Stomach (tissue), 9 donors: Measurements from ENCODE around the gene C16orf92. TPM values are rescaled to one million over a fixed set of nuclear protein-coding genes. Genes with fewer than 3 reads are reported as not detected.

Source experiments
- DNase-seq, 2 donors: peaks; one replicate each; pipeline versions ENCODE4 v3.0.0 to v3.0.0-alpha.2; 2013 to 2019
- H3K27ac ChIP-seq, 5 donors: fragments of 200-600 bp in 4 of 5; sonication (generic) in 4 of 5; one replicate each; pipeline ENCODE4 v1.5.1; 2013 to 2019; ENCODE audit warnings: mild to moderate bottlenecking in 1 of 5, moderate library complexity in 1 of 5
- H3K27me3 ChIP-seq, 3 donors: fragments of 200-600 bp; sonication (generic); one replicate each; pipeline ENCODE4 v1.5.1; 2017 to 2019; ENCODE audit warnings: mixed run types in 1 of 3
- H3K36me3 ChIP-seq, 4 donors: fragments of 200-600 bp; sonication (generic); 1 replicate in 3 of 4; 2 replicates in 1 of 4; pipeline ENCODE4 v1.5.1; 2016 to 2019
- H3K4me1 ChIP-seq, 4 donors: fragments of 200-600 bp; sonication (generic); one replicate each; pipeline ENCODE4 v1.5.1; 2016 to 2019
- H3K4me3 ChIP-seq, 4 donors: fragments of 200-600 bp; sonication (generic) in 3 of 4; one replicate each; pipeline ENCODE4 v1.5.1; 2016 to 2019; ENCODE audit warnings: mild to moderate bottlenecking in 1 of 4
- H3K9me3 ChIP-seq, 4 donors: fragments of 200-600 bp; sonication (generic); one replicate each; pipeline ENCODE4 v1.5.1; 2016 to 2019
- CTCF ChIP-seq, 7 experiments: fragments of 450-650 bp in 4 of 7; fragments of 200-600 bp in 3 of 7; sonication (generic) in 3 of 7; IDR thresholded peaks; one replicate each; pipeline ENCODE4 v1.5.1; 2016 to 2019; ENCODE audit warnings: antibody characterized with exemption in 7 of 7, control low read depth in 2 of 7, mild to moderate bottlenecking in 1 of 7
- EP300 ChIP-seq: sonication (generic); formaldehyde crosslinking; IDR thresholded peaks from one replicate; pipeline ENCODE4 v1.6.1; 2017; ENCODE audit warnings: antibody characterized with exemption
- POLR2A ChIP-seq, 4 donors: fragments of 450-650 bp; IDR thresholded peaks; one replicate each; pipeline ENCODE4 v1.6.1; 2016; ENCODE audit warnings: antibody characterized with exemption in 4 of 4, control low read depth in 2 of 4, mild to moderate bottlenecking in 1 of 4, moderate library complexity in 1 of 4
- POLR2AphosphoS5 ChIP-seq, 3 donors: sonication (generic); formaldehyde crosslinking; IDR thresholded peaks; one replicate each; pipeline ENCODE4 v1.6.1; 2016; ENCODE audit warnings: antibody characterized with exemption in 3 of 3
- WGBS, 5 donors: extraction: QIAGEN DNeasy Blood & Tissue Kit in 3 of 5; methylation state at CpG; one replicate each; pipeline versions ENCODE4 v1.1.5 to v1.1.7; 2013 to 2018; 5-methylcytosine and 5-hydroxymethylcytosine counted together
- intact Hi-C: fragments of 100-400 bp; cut with DNase I; formaldehyde crosslinking; loops from one replicate; pipeline ENCODE4 v1.15.1; 2023; ENCODE audit warnings: low total_unique reads
- polyA plus RNA-seq, 3 donors: library from polyadenylated mRNA; stranded (reverse); fragments of 200-250 nt; gene quantifications; one replicate each; pipeline ENCODE4 v1.2.3, GENCODE V29; 2013
- total RNA-seq, 5 donors: library from RNA; depleted of rRNA; stranded (reverse); fragments of >200 nt; gene quantifications; one replicate each; pipeline versions ENCODE4 v1.1.0 to v1.2.3, GENCODE V29; 2014 to 2016
- donor health status: healthy with polysubstance abuse.
- donor health status: Bipolar disorder and iron deficiency.
- donor health status: healthy.

The C16orf92 gene
- total and polyA plus RNA-seq, 8 donors: not detected

DNA sequence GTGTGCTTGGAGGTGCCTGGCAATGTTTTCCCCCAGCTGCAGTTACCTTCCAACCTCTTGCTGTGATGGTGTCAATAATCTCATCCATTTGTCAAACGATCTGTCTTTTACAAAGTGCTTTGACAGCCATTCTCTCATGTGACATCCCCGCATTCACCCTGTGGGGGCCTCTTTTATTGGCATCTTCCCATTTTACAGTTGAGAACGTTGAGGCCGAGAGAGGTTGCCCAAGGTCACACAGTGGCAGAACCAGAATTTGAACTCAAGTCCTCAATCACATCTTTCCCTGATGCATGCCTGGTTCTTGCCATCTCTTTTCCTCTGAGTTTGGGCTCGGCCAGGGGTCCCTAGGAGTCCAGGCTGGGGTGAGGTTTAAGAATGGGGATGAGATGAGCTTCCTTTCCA lies 47.9 kb upstream of the C16orf92 start:
- H3K36me3 ChIP-seq: peaks cover 27 to 51% (median 50%) of the 10 kb centered on the region in 4 donors
- no peak for TF ChIP-seq POLR2AphosphoS5 (IDR thresholded peaks at IDR 0.05)
- TF ChIP-seq CTCF (IDR thresholded peaks at IDR 0.05): no peak
- TF ChIP-seq POLR2A (IDR thresholded peaks at IDR 0.05): no peak
- TF ChIP-seq EP300: no peak
- peaks cover 25 to 45% (median 40%) of the 10 kb centered on the region in 4 donors for H3K4me1 ChIP-seq
- peak overlapping the region in 4 of 5 donors; percentile 90 to 94 (median 94) for H3K27ac ChIP-seq
- DNase-seq: no peak
- 55 to 63% (median 59%) methylated on average over 5 of the region's 5 CpGs for WGBS, 5 donors
- peak overlapping the region; percentile 82 to 98 (median 83) for H3K4me3 ChIP-seq
- no peaks in the 10 kb centered on the region for H3K9me3 ChIP-seq
- H3K27me3 ChIP-seq: no peaks in the 10 kb centered on the region
- intact Hi-C loops: no loop called here

- 9 to 18% (median 14%) methylated on average over 6 of the region's 6 CpGs for WGBS, 5 donors
- H3K4me3 ChIP-seq: peak overlapping the region; percentile 82 to 98 (median 83)
- H3K27me3 ChIP-seq: no peaks in the 10 kb centered on the region
- H3K27ac ChIP-seq: peak overlapping the region in 4 of 5 donors; percentile 90 to 94 (median 94)
- no peak for DNase-seq
- H3K9me3 ChIP-seq: no peaks in the 10 kb centered on the region
- no peak for TF ChIP-seq POLR2AphosphoS5 (IDR thresholded peaks at IDR 0.05)
- no peak for TF ChIP-seq POLR2A (IDR thresholded peaks at IDR 0.05)
- no peak for TF ChIP-seq CTCF (IDR thresholded peaks at IDR 0.05)
- TF ChIP-seq EP300: no peak
- peaks cover 33 to 51% (median 50%) of the 10 kb centered on the region in 4 donors for H3K36me3 ChIP-seq
- peaks cover 25 to 50% (median 41%) of the 10 kb centered on the region in 4 donors for H3K4me1 ChIP-seq
- intact Hi-C loops: no loop called here
These were observed 47.0 kb upstream of the C16orf92 start for GRCh38 chr16:29975811-29976511.

DNA sequence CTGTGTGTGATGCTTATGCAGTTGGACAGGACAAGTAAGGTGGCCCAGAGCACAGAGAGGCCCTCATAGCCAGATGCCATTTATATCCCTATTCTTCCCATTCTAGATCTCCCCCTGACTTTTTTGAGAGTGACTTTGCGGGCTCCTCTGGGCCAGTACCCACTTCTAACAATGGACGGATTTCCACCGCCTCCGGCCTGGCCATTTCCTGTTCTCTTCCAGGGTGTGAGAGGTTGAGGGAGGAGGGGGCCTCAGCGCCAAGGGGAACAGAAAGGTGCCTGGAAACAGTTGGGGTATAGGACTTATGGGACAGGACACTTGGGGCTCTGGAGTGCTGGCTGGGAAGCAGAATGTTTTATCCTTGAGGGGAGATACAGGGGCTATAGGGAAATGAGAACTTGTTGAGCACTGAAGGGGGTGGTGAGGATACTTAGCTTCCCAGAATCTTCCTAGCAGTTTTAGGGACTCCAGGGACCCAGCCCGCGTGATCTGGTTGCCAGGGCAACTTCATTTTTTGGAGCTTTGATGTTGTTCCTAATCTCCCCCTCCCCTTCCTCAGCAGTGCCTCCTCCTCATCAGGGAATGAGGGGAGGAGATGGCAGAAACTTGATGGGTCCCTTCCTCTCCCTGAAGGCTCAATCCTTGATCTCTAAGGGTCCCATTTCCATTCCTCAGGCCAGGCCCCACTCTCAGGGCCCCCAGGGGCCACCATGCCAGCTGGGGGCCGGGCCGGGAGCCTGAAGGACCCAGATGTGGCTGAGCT lies 45.8 kb upstream of the C16orf92 start:
- no peaks in the 10 kb centered on the region for H3K27me3 ChIP-seq
- 81 to 88% (median 82%) methylated on average over 8 to 9 of the region's 9 CpGs for WGBS, 5 donors
- intact Hi-C loops: no loop called here
- DNase-seq: no peak
- H3K36me3 ChIP-seq: peaks cover 45 to 52% (median 50%) of the 10 kb centered on the region in 4 donors
- peaks cover 25 to 50% (median 41%) of the 10 kb centered on the region in 4 donors for H3K4me1 ChIP-seq
- H3K27ac ChIP-seq: peak overlapping the region in 4 of 5 donors; percentile 31 to 94 (median 92)
- peak overlapping the region in 2 of 4 donors; percentile 82 to 98 for H3K4me3 ChIP-seq
- TF ChIP-seq EP300 (no peak), POLR2AphosphoS5 (IDR thresholded peaks at IDR 0.05) (no peak), CTCF (IDR thresholded peaks at IDR 0.05) (no peak), POLR2A (IDR thresholded peaks at IDR 0.05) (no peak)
- no peaks in the 10 kb centered on the region for H3K9me3 ChIP-seq

GRCh38 chr16:29978081-29978480 lies 44.9 kb upstream of the C16orf92 start:
- H3K36me3 ChIP-seq: peaks cover 51 to 57% (median 56%) of the 10 kb centered on the region in 4 donors
- no peak for DNase-seq
- WGBS, 5 donors: 92 to 96% (median 94%) methylated on average over 9 of the region's 9 CpGs
- peak overlapping the region in 2 of 5 donors; percentile 90 to 94 for H3K27ac ChIP-seq
- H3K27me3 ChIP-seq: no peaks in the 10 kb centered on the region
- intact Hi-C loops: no loop called here
- H3K9me3 ChIP-seq: no peaks in the 10 kb centered on the region
- TF ChIP-seq POLR2AphosphoS5 (IDR thresholded peaks at IDR 0.05) (no peak), CTCF (IDR thresholded peaks at IDR 0.05) (no peak), POLR2A (IDR thresholded peaks at IDR 0.05) (no peak), EP300 (no peak)
- H3K4me3 ChIP-seq: no peak overlapping the region
- peaks cover 25 to 48% (median 39%) of the 10 kb centered on the region in 4 donors for H3K4me1 ChIP-seq
